ENCODE results near the gene NPRL2. TPM values are rescaled to one million over a fixed set of nuclear protein-coding genes. Genes with fewer than 3 reads are reported as not detected.

NPRL2 gene
- total and polyA plus RNA-seq, 2 of the 13 experiments (the other 11 are each of a cell fraction or from before 2014, with no cell fraction given): 30.6 to 51.4 TPM

GRCh38 chr3:50350527-50351322 is at the start of gene NPRL2, which contains the start of gene CYB561D2 (continued):
- TF ChIP-seq, protein P1, sequence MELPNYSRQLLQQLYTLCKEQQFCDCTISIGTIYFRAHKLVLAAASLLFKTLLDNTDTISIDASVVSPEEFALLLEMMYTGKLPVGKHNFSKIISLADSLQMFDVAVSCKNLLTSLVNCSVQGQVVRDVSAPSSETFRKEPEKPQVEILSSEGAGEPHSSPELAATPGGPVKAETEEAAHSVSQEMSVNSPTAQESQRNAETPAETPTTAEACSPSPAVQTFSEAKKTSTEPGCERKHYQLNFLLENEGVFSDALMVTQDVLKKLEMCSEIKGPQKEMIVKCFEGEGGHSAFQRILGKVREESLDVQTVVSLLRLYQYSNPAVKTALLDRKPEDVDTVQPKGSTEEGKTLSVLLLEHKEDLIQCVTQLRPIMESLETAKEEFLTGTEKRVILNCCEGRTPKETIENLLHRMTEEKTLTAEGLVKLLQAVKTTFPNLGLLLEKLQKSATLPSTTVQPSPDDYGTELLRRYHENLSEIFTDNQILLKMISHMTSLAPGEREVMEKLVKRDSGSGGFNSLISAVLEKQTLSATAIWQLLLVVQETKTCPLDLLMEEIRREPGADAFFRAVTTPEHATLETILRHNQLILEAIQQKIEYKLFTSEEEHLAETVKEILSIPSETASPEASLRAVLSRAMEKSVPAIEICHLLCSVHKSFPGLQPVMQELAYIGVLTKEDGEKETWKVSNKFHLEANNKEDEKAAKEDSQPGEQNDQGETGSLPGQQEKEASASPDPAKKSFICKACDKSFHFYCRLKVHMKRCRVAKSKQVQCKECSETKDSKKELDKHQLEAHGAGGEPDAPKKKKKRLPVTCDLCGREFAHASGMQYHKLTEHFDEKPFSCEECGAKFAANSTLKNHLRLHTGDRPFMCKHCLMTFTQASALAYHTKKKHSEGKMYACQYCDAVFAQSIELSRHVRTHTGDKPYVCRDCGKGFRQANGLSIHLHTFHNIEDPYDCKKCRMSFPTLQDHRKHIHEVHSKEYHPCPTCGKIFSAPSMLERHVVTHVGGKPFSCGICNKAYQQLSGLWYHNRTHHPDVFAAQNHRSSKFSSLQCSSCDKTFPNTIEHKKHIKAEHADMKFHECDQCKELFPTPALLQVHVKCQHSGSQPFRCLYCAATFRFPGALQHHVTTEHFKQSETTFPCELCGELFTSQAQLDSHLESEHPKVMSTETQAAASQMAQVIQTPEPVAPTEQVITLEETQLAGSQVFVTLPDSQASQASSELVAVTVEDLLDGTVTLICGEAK (IDR thresholded peaks at IDR 0.05): no peak
- TF ChIP-seq, protein P1 (CRISPR knock-in tag; IDR thresholded peaks at IDR 0.05): peak; percentile 87
- 0 out of 2 replicates have a peak, but pooled peaks have one; percentile 87 for TF ChIP-seq EEA1 (CRISPR knock-in tag; IDR thresholded peaks at IDR 0.05; ENCODE audit: borderline replicate concordance)
- no peak for TF ChIP-seq ZKSCAN1 (IDR thresholded peaks at IDR 0.05; ENCODE audit: low read length)
- TF ChIP-seq SMYD3 (CRISPR knock-in tag; IDR thresholded peaks at IDR 0.05): peak; percentile 97
- peak; percentile 93; the same call in 1 of the 2 replicates for TF ChIP-seq ZFYVE20 (CRISPR knock-in tag; IDR thresholded peaks at IDR 0.05; ENCODE audit: borderline replicate concordance, low read depth)
- TF ChIP-seq SP140L (CRISPR knock-in tag; IDR thresholded peaks at IDR 0.05; ENCODE audit: borderline replicate concordance): 0 out of 2 replicates have a peak, but pooled peaks have one; percentile 47
- peak; percentile 90; the same call in 1 of the 2 replicates for TF ChIP-seq ZNF879 (CRISPR knock-in tag; IDR thresholded peaks at IDR 0.05)
- TF ChIP-seq ZNF17 (CRISPR knock-in tag; IDR thresholded peaks at IDR 0.05): no peak
- peak; percentile 83; the same call in 1 of the 2 replicates for TF ChIP-seq MYPOP (CRISPR knock-in tag; IDR thresholded peaks at IDR 0.05)
- TF ChIP-seq ZSCAN29 (CRISPR knock-in tag; conservative IDR thresholded peaks at IDR 0.05): peak; percentile 70; the same call in 1 of the 2 replicates
- peak; percentile 99 for TF ChIP-seq ZIK1 (CRISPR knock-in tag; IDR thresholded peaks at IDR 0.05; ENCODE audit: borderline replicate concordance, low read depth)
- TF ChIP-seq ZNF776 (CRISPR knock-in tag; IDR thresholded peaks at IDR 0.05): peak; percentile 97
- TF ChIP-seq HMG20B (CRISPR knock-in tag; conservative IDR thresholded peaks at IDR 0.05): no peak
- peak; percentile 99 for TF ChIP-seq BORCS8-MEF2B (CRISPR knock-in tag; IDR thresholded peaks at IDR 0.05)
- peak; percentile 99 for TF ChIP-seq ELF4 (CRISPR knock-in tag; IDR thresholded peaks at IDR 0.05; ENCODE audit: borderline replicate concordance)
- peak; percentile 97 for TF ChIP-seq ZNF30 (CRISPR knock-in tag; IDR thresholded peaks at IDR 0.05)
- no peak for TF ChIP-seq FIP1L1 (IDR thresholded peaks at IDR 0.05; ENCODE audit: borderline replicate concordance, insufficient read depth, low read depth, low read length)
- 0 out of 2 replicates have a peak, but pooled peaks have one; percentile 80 for TF ChIP-seq GPN1 (CRISPR knock-in tag; IDR thresholded peaks at IDR 0.05; ENCODE audit: borderline replicate concordance)

All from HepG2 (cell line).